GM12891 (cell line): Measurements from ENCODE around the gene EDEM3.

Source experiments
- POLR2A ChIP-seq: IDR thresholded peaks from 2 replicates; pipeline ENCODE4 v1.6.1; 2011; ENCODE audit warnings: low read depth, low read length, control low read depth
- POLR2AphosphoS5 ChIP-seq: IDR thresholded peaks from 2 replicates; pipeline ENCODE4 v1.6.1; 2011; ENCODE audit warnings: low read depth, low read length, control low read depth

DNA sequence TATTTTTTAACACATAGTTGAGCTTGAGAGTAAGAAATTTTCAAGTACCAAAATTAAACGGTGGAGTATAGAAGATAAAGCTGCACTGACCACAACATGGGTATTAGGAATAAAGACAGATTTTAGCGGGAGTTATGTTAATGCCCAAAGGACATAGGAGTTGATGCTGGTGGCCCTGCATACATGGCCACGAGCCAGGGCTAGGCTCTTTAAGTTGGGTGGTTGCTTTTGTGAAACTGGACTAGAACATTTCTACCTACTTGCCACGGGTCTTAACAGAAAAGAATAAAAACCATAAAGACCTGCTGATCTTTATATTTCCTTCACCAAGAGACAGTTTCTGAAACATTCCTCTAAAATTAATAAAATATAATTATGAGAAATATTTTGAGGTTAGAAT is 14.9 kb downstream of the EDEM3 start:
- TF ChIP-seq POLR2A (no peak), POLR2AphosphoS5 (no peak)
